Ishikawa (cell line): ENCODE results near the gene CACNA2D4.

ENCODE experiments used
- CREB1 ChIP-seq: IDR thresholded peaks from 2 replicates; pipeline ENCODE4 v1.6.1; 2012; ENCODE audit warnings: low read depth
- EGR1 ChIP-seq: IDR thresholded peaks from 2 replicates; pipeline ENCODE4 v1.6.1; 2012
- EP300 ChIP-seq: IDR thresholded peaks from 2 replicates; pipeline ENCODE4 v1.6.1; 2012; ENCODE audit warnings: borderline replicate concordance
- RAD21 ChIP-seq: IDR thresholded peaks from 2 replicates; pipeline ENCODE4 v1.6.1; 2012; ENCODE audit warnings: low read depth
- YY1 ChIP-seq: IDR thresholded peaks from 2 replicates; pipeline ENCODE4 v1.6.1; 2012; ENCODE audit warnings: low read depth
- TF ChIP-seq, protein P1 (sequence below): IDR thresholded peaks from 2 replicates; pipeline ENCODE4 v1.6.1; 2012

- TF ChIP-seq, protein P1, sequence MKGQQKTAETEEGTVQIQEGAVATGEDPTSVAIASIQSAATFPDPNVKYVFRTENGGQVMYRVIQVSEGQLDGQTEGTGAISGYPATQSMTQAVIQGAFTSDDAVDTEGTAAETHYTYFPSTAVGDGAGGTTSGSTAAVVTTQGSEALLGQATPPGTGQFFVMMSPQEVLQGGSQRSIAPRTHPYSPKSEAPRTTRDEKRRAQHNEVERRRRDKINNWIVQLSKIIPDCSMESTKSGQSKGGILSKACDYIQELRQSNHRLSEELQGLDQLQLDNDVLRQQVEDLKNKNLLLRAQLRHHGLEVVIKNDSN: no peak
- TF ChIP-seq YY1: no peak
- TF ChIP-seq RAD21: no peak
- TF ChIP-seq EGR1: no peak
- TF ChIP-seq CREB1: no peak
- TF ChIP-seq EP300: no peak
Measured at GRCh38 chr12:1828856-1829255, 89.6 kb downstream of the CACNA2D4 start.
